Measurements from ENCODE around the gene KCNG1.
"Not testable (repeated sequence)": the region's sequence is repeated elsewhere in the genome, so short reads cannot be mapped to it uniquely, and the experiment has no call there.

The KCNG1 gene

GRCh38 chr20:50981714-50982048, 41.2 kb downstream of the KCNG1 start:
- FAIRE-seq: no peak

- FAIRE-seq: no peak
Measured at GRCh38 chr20:50980851-50981713, 41.8 kb downstream of the KCNG1 start.

- FAIRE-seq: no peak
Measured at GRCh38 chr20:50980071-50980681, 42.7 kb downstream of the KCNG1 start.

DNA sequence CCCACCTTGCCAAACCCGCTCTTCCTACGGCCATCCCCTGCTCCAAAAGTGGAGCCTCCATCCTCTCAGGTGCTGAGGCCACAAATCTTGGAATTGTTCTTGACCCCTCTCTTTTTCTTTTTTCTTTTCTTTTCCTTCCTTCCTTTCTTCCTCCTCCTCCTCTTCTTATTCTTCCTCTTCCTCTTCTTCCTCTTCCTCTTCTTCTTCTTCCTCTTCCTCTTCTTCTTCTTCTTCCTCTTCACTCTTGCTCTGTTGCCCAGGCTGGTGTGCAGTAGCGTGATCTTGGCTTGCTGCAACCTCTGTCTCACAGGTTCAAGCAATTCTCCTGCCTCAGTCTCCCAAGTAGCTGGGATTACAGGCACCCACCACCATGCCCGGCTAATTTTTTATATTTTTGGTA, 44.4 kb downstream of the KCNG1 start:
- FAIRE-seq: not testable (repeated sequence)

GRCh38 chr20:50977066-50978021, 45.6 kb downstream of the KCNG1 start:
- no peak for FAIRE-seq

DNA sequence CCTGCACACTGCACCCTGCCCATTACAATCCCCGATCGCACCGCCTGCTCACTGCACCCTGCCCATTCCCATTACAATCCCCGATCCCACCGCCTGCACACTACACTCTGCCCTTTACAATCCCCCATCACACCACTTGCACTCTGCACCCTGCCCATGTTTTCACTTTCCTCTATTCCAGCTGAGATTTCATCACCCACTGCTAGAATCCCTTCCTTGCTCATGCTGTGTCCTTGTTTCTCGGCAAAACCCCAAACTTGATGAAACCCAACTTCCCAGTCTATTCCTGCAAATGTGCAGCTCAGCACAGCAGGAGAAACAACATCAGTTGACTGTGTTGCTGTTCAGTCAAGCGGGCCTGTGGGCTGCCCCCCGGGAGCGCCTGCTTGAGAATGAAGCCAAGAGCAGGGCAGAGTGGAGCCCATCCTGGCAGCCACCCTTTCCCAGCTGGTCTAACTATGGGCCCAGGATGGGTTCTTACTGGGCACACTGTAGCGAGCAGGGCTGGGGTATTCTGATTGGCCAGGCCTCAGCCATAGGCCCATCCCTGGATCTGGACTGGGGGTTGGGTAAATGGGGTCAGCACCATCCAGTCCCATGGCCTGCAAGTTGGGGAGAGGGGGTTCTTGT, 47.1 kb downstream of the KCNG1 start:
- FAIRE-seq: no peak

GRCh38 chr20:50969912-50970311, 53.0 kb downstream of the KCNG1 start:
- no peak for FAIRE-seq

- FAIRE-seq: no peak
Measured at GRCh38 chr20:50969435-50969834, 53.5 kb downstream of the KCNG1 start.

- FAIRE-seq: no peak
Measured at GRCh38 chr20:50968289-50968688, 54.6 kb downstream of the KCNG1 start.

DNA sequence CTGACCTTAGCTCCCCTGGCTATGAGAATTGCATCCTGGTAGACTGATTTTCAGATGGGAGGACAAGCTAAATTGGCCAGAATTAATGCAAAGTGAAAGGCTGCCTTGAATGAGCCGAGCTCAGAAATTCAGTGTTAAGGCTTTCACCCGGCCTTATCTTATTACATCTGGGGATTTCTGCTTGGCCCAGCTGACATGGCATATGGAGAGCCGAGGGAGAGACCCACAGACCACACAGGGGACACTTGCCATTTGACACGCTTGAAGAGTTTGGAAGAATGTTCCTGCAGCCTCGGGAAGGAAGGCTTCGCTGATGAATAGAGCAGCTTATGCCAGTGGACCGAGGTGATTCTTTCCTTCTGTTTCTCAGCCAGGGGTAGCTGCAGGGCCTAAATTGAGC, 55.3 kb downstream of the KCNG1 start:
- no peak for FAIRE-seq

- FAIRE-seq: no peak
Measured at GRCh38 chr20:50959543-50960126, 63.3 kb downstream of the KCNG1 start.

DNA sequence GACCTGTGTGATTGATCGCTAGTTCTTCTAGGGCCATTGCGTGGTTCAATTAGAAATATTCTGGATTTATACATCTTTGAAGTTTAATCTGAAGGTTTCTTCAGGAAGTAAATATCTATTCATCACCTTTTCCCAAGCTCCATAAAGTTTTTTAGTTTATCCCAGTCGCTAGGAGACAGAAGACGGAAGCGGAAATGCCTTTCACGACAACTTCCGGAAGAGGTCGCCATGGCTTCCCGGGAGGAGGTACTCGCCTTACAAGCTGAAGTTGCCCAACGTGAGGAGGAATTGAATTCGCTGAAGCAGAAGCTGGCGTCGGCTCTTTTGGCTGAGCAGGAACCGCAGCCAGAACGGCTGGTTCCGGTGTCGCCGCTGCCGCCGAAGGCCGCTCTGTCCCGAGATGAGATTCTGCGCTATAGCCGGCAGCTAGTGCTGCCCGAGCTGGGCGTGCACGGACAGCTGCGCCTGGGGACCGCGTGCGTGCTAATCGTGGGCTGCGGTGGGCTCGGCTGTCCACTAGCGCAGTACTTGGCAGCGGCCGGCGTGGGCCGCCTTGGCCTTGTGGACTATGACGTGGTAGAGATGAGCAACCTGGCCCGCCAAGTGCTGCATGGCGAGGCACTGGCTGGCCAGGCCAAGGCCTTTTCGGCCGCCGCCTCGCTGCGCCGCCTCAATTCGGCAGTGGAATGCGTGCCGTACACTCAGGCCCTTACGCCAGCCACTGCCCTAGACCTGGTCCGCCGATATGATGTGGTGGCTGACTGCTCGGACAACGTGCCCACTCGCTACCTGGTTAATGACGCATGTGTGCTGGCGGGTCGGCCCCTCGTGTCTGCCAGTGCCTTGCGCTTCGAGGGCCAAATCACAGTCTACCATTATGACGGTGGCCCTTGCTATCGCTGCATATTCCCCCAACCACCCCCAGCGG, 64.0 kb downstream of the KCNG1 start, which contains the start of gene MOCS3:
TSS of gene MOCS3 (plus strand) at position 204 of the 928 bp plus-strand sequence. CDS start at position 229, 25 bp downstream.
- peak; percentile 29 for FAIRE-seq

DNA sequence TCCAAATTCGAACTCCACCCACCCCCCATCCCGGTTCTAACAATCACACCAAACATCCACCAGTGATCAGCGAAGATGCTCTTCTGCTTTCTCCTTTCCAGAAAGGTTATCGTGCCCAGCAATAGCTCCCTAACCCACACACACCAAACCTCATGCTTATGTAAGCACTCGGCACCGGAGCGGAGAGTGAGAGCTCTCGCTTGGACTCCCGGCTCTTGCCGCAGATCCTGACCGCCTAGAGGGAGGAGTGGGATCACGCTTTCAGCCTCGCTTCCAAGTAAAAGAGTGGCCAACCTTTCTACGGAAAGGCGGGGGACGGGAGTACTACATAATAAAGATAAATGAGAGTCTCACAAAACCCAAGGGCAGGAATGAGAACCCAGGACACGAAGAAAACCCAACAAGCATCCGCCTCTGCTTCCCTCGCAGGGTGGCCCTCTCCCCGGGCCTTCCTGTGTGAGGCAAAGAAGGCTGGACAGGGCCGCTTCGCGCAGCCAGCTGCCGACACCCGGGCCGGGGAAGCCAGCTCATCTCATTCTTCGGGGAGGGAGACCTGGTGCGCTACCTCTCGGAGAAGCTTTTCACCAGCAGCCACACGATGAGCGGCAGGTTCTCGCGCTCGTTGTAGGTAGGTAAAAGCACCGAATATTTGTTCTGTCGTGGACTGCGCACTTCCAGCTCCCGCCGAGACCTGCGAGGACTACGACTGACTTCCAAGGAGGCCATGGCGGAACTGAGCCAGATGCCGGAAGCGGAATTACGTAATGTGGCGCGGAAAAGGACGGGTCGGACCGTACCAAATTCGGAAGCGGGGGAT, 64.9 kb downstream of the KCNG1 start, which contains the start of gene DPM1:
TSS of gene DPM1 (minus strand) at position 735 of the 817 bp plus-strand sequence. CDS start at position 726, 9 bp downstream.
- FAIRE-seq: no peak

DNA sequence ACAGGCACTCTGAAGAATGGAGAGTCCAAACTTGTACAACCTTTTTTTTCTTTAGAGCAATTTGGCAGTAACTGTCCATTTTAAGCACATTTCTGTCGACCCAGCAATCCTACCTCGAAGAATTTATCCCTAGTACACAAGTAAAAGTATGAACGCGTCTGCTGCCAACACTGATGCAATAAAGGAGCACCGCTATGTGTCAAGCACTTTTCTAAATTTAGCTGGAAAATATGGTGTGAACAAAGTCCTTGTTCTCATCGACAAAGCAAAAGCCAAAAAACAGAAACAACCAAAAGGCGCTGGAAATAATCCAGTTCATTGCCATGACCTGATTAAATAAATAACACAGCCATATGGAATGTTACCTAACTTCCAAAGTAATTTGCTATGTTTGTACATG, 65.6 kb downstream of the KCNG1 start:
- no peak for FAIRE-seq

GRCh38 chr20:50953821-50954220, 69.1 kb downstream of the KCNG1 start:
- no peak for FAIRE-seq
